Measurements from ENCODE around the gene FRAS1.
"Not testable (repeated sequence)": the region's sequence is repeated elsewhere in the genome, so short reads cannot be mapped to it uniquely, and the experiment has no call there.

The FRAS1 gene

GRCh38 chr4:78057135-78057599, at the start of gene FRAS1:
Gene FRAS1, plus strand, starts transcription at chr4:78057323. Its CDS starts 687 bp downstream, at chr4:78058010.
- peak; percentile 35 to 56 for DNase-seq

- DNase-seq: not testable (repeated sequence)
Observed at GRCh38 chr4:78011003-78011402, 46.1 kb upstream of the FRAS1 start.

GRCh38 chr4:78014889-78015886, 41.9 kb upstream of the FRAS1 start:
- DNase-seq: peak in 1 of 2 experiments; percentile 5

- no peak for DNase-seq
Observed at GRCh38 chr4:78018271-78019049, 38.7 kb upstream of the FRAS1 start.

GRCh38 chr4:78019414-78019813, 37.7 kb upstream of the FRAS1 start:
- no peak for DNase-seq

GRCh38 chr4:78020677-78021076, 36.4 kb upstream of the FRAS1 start:
- DNase-seq: no peak

- no peak for DNase-seq
Observed at GRCh38 chr4:78022517-78022916, 34.6 kb upstream of the FRAS1 start.

GRCh38 chr4:78024085-78024484, 33.0 kb upstream of the FRAS1 start:
- no peak for DNase-seq

GRCh38 chr4:78024576-78025091, 32.5 kb upstream of the FRAS1 start:
- no peak for DNase-seq

GRCh38 chr4:78031417-78031950, 25.6 kb upstream of the FRAS1 start:
- DNase-seq: no peak

GRCh38 chr4:78032446-78032845, 24.7 kb upstream of the FRAS1 start:
- DNase-seq: peak; percentile 63 to 65

- DNase-seq: no peak
Observed at GRCh38 chr4:78032929-78033328, 24.2 kb upstream of the FRAS1 start.

- no peak for DNase-seq
Observed at GRCh38 chr4:78033861-78034260, 23.3 kb upstream of the FRAS1 start.

- DNase-seq: no peak
Observed at GRCh38 chr4:78038704-78039103, 18.4 kb upstream of the FRAS1 start.

- no peak for DNase-seq
Observed at GRCh38 chr4:78039678-78040077, 17.4 kb upstream of the FRAS1 start.

- no peak for DNase-seq
Observed at GRCh38 chr4:78040431-78040830, 16.7 kb upstream of the FRAS1 start.

- no peak for DNase-seq
Observed at GRCh38 chr4:78047366-78047765, 9.8 kb upstream of the FRAS1 start.

GRCh38 chr4:78056265-78057129, 626 bp upstream of the FRAS1 start:
- peak; percentile 94 to 95 for DNase-seq

GRCh38 chr4:78057600-78058550, 752 bp downstream of the FRAS1 start:
- DNase-seq: peak; percentile 7 to 42

All from SHP77 (cell line).